Activated CD4-positive, alpha-beta memory T cell treated with anti-CD3 and anti-CD28 coated beads, Interleukin-2, amount 10 ng/mL, durations not matched to agents 7 days and 5 days (primary cell): Measurements from ENCODE around the gene RPS6KA6. TPM values are rescaled to one million over a fixed set of nuclear protein-coding genes. Genes with fewer than 3 reads are reported as not detected.

Experiments
- CTCF ChIA-PET: fragments of 350-600 bp; sonication (Branson Sonifier 250); formaldehyde crosslinking; loops from one replicate; lab custom pipeline; 2021; ENCODE audit warnings: antibody characterized with exemption, inconsistent platforms; lab: Charles Lee
- POLR2A ChIA-PET: fragments of 350-600 bp; sonication (Branson Sonifier 250); formaldehyde crosslinking; loops from one replicate; lab custom pipeline; 2021; ENCODE audit warnings: antibody characterized with exemption; lab: Charles Lee
- DNase-seq: peaks from one replicate; pipeline ENCODE4 v3.0.0-alpha.2; 2020
- H3K27ac Mint-ChIP-seq: one replicate; pipeline ENCODE4 v1.8.0; 2021; ENCODE audit warnings: mild to moderate bottlenecking, mixed read lengths
- H3K27me3 Mint-ChIP-seq: one replicate; pipeline ENCODE4 v1.8.0; 2021; ENCODE audit warnings: mixed read lengths
- H3K36me3 Mint-ChIP-seq: one replicate; pipeline ENCODE4 v1.8.0; 2021; ENCODE audit warnings: low read depth, mixed read lengths
- H3K4me1 Mint-ChIP-seq: one replicate; pipeline ENCODE4 v1.8.0; 2021; ENCODE audit warnings: mixed read lengths
- H3K4me3 Mint-ChIP-seq: one replicate; pipeline ENCODE4 v1.8.0; 2021; ENCODE audit warnings: mild to moderate bottlenecking, mixed read lengths
- H3K9me3 Mint-ChIP-seq: one replicate; pipeline ENCODE4 v1.8.0; 2021; ENCODE audit warnings: mixed read lengths
- total RNA-seq, 2 experiments: library from RNA; stranded (reverse); gene quantifications; one replicate each; pipeline ENCODE4 v1.2.3, GENCODE V29; 2021

The RPS6KA6 gene
- total RNA-seq, 2 experiments from 2014 or later, result 0.05 TPM; not detected in 1

GRCh38 chrX:84046403-84046984, 141.5 kb downstream of the RPS6KA6 start:
- H3K4me1 Mint-ChIP-seq, result no peaks in the 10 kb centered on the region
- no peaks in the 10 kb centered on the region for H3K9me3 Mint-ChIP-seq
- ChIA-PET POLR2A (no interaction called here), CTCF (interaction anchor here (0.7 to 1.6 kb wide), 2 partner anchors 14 to 26 kb away, joined by 3 read pairs; no protein-coding TSS in a partner anchor)
- no peak overlapping the region for H3K27ac Mint-ChIP-seq
- H3K4me3 Mint-ChIP-seq, result no peak overlapping the region
- H3K27me3 Mint-ChIP-seq, result no peaks in the 10 kb centered on the region
- peak; percentile 16 for DNase-seq
- H3K36me3 Mint-ChIP-seq, result no peaks in the 10 kb centered on the region

- Mint-ChIP-seq H3K36me3 (no peaks in the 10 kb centered on the region), H3K4me1 (no peaks in the 10 kb centered on the region), H3K4me3 (no peak overlapping the region), H3K27me3 (no peaks in the 10 kb centered on the region), H3K27ac (no peak overlapping the region), H3K9me3 (no peaks in the 10 kb centered on the region)
- ChIA-PET POLR2A (no interaction called here), CTCF (interaction anchor here (0.6 kb wide), 1 partner anchor 1499 kb away, joined by 3 read pairs; no protein-coding TSS in a partner anchor)
- no peak for DNase-seq
These were observed 143.9 kb downstream of the RPS6KA6 start for GRCh38 chrX:84044051-84044450.
